ENCODE results near the gene TRPT1.

TRPT1 gene

DNA sequence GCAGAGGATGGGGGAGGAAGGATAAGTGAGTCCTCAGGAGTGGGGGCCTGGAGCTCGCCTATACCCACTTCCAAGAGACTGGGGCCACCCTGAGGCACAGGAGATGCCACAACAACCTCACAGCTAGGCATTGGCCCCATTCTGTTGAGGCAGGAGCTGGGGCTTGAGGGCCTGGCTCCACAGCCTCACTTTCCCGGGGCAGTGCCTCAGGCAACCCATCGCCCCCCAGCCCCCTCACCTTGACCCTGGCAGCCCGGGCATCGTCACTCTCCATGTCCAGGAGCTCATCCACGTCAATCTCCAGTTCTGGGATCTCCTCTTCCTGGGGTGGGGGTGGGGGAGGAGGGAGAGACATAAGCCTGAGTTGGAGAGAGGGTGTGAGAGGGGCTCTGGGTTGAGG, 19.0 kb upstream of the TRPT1 start:
- ChIA-PET CTCF (interaction anchor here (1.3 to 10.8 kb wide), 5 partner anchors 9 to 110 kb away, joined by 3 to 224 read pairs (median 103); partner anchors contain the start of genes CATSPERZ, ESRRA and FERMT3), POLR2A (interaction anchor here (0.6 to 7.1 kb wide), 10 partner anchors 12 to 64 kb away, joined by 3 to 61 read pairs (median 4); partner anchors contain the start of genes DNAJC4, NUDT22 and TRPT1)
- peak overlapping the region; percentile 88 for H3K4me3 ChIP-seq (ENCODE audit: low read depth, low read length)
- TF ChIP-seq, protein P1, sequence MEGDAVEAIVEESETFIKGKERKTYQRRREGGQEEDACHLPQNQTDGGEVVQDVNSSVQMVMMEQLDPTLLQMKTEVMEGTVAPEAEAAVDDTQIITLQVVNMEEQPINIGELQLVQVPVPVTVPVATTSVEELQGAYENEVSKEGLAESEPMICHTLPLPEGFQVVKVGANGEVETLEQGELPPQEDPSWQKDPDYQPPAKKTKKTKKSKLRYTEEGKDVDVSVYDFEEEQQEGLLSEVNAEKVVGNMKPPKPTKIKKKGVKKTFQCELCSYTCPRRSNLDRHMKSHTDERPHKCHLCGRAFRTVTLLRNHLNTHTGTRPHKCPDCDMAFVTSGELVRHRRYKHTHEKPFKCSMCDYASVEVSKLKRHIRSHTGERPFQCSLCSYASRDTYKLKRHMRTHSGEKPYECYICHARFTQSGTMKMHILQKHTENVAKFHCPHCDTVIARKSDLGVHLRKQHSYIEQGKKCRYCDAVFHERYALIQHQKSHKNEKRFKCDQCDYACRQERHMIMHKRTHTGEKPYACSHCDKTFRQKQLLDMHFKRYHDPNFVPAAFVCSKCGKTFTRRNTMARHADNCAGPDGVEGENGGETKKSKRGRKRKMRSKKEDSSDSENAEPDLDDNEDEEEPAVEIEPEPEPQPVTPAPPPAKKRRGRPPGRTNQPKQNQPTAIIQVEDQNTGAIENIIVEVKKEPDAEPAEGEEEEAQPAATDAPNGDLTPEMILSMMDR (IDR thresholded peaks at IDR 0.05; ENCODE audit: insufficient read depth, low read length, missing control alignments): no peak
- no peak for DNase-seq (ENCODE audit: low read depth, low spot score)

DNA sequence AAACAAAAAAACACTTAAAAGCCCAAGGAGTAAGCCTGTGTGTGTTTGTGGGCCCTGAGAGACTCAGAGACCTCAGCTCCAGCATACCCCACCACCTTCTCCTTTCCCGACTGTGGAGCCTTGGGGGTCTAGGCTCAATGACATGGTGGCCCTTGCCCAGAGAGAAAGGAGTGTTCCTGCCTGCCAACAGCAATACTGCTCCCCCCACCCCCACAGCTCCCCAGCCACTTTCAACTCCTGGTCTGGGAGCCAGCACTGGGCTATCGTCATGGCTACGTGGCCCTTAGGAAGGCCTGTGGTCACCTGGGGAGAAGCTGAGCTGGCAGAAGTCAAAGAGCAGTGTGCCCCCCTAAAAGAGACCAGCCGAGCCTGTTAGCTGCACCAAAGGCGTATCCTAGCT, 18.1 kb upstream of the TRPT1 start:
- POLR2A ChIA-PET: interaction anchor here (0.6 to 7.1 kb wide), 3 partner anchors 26 to 88 kb away, joined by 5 to 61 read pairs (median 5); no protein-coding TSS in a partner anchor
- no peak for DNase-seq (ENCODE audit: low read depth, low spot score)
- TF ChIP-seq, protein P1 (IDR thresholded peaks at IDR 0.05; ENCODE audit: insufficient read depth, low read length, missing control alignments): no peak
- CTCF ChIA-PET: interaction anchor here (1.2 to 10.8 kb wide), 4 partner anchors 7 to 59 kb away, joined by 3 to 139 read pairs (median 60); partner anchors contain the start of genes CATSPERZ, ESRRA, FERMT3 and PLCB3
- H3K4me3 ChIP-seq (ENCODE audit: low read depth, low read length): peak overlapping the region; percentile 3; the same call in 1 of the 2 replicates

DNA sequence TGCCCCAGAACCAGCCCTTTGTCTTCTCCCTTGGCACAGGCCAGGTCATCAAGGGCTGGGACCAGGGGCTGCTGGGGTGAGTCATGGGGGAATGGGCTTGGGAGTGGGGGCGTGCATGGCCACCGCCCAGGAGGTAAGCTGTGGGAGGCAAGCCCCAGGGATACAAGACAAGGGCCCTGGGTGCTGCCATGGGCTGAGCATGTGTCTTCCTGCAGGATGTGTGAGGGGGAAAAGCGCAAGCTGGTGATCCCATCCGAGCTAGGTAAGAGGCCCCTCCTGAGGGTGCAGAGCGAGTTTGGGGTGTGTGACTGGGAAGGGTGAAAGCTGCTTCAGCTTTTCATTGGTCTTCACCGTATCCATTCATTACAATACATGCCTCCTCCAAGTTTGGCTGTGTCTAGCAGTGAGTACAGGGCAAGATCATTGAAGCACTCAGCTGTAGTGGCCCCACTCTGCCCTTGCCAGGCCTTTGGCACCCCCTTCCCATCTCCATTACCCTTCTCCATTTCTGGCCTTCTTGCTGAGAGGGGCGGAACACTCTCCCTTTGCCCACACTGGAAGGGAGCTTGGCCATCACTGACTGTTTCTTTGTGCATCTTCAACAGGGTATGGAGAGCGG, 17.4 kb upstream of the TRPT1 start:
- CTCF ChIA-PET: interaction anchor here (0.5 to 10.8 kb wide), 7 partner anchors 8 to 99 kb away, joined by 3 to 139 read pairs (median 3); partner anchors contain the start of genes CATSPERZ, ESRRA, FERMT3 and NUDT22
- DNase-seq (ENCODE audit: low read depth, low spot score): no peak
- peak overlapping the region; percentile 25 for H3K4me3 ChIP-seq (ENCODE audit: low read depth, low read length)
- TF ChIP-seq, protein P1 (IDR thresholded peaks at IDR 0.05; ENCODE audit: insufficient read depth, low read length, missing control alignments): no peak
- POLR2A ChIA-PET: interaction anchor here (0.6 to 7.1 kb wide), 4 partner anchors 17 to 112 kb away, joined by 3 to 61 read pairs (median 5); partner anchors contain the start of genes NUDT22 and TRPT1

DNA sequence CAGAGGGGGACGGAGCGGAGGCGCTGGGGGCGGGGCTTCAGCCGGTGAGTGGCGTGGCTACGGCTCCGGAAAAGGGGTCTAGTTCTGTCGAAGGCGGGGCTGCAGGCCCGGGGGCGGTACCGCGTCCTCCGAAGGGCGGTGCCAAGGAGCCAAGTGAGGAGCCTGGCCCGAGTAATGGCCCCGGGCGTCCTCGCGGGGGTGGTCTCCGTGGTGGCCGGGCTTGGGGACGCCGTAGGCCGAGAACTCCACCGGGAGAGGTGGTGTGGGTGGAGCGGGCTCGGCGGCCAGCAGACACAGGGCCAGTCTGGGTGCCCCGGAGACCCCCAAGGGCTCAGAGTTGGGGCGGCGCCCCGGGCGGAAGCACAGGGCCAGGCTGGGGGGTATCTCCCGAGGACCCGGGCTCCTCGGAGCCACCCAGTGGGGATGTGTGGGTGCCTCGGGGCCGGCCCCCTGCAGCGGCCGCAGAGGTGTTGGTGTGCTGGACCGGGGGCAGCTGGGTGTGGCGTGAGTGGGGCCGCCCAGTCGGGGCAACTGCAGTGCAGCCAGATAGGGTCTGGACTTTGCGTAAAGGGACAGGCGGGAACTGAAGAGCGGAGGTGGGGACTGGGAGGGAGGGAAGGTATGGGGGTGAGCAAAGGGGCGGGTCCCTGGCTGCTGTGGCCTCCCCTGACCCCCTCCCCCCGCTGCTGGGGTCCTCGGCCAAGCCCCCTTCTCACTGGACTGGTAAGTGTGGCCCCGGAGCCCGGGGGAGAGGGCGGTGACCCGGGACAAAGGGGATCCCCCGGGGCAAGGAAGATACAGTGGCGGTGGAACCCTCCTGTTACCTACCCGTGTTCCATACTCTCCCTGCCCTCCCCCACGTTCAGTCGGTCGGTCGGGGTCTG, 15.7 kb upstream of the TRPT1 start:
- TF ChIP-seq, protein P1 (IDR thresholded peaks at IDR 0.05; ENCODE audit: insufficient read depth, low read length, missing control alignments): no peak
- POLR2A ChIA-PET: interaction anchor here (0.6 to 7.1 kb wide), 11 partner anchors 8 to 76 kb away, joined by 3 to 61 read pairs (median 4); partner anchors contain the start of genes NUDT22, PRDX5, TRMT112 and TRPT1
- DNase-seq (ENCODE audit: low read depth, low spot score): no peak
- H3K4me3 ChIP-seq (ENCODE audit: low read depth, low read length): peak overlapping the region; percentile 88
- CTCF ChIA-PET: interaction anchor here (0.8 to 10.8 kb wide), 9 partner anchors 8 to 63 kb away, joined by 3 to 139 read pairs (median 4); partner anchors contain the start of genes CATSPERZ, ESRRA, FERMT3 and PLCB3

DNA sequence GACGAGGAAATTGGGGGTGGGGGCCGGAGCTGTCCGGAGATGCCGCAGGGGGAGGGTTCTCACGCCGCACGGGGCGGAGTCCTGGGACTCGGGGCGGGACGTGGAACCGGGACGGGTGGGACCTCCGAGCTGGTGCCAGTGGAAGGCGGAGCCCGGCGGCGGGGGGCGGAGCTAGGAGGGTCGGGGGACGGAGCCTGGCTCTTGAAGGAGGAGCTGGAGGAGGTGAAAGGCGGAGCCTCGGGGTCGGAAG, 15.2 kb upstream of the TRPT1 start:
- peak overlapping the region; percentile 88 for H3K4me3 ChIP-seq (ENCODE audit: low read depth, low read length)
- CTCF ChIA-PET: interaction anchor here (0.8 to 2.1 kb wide), 6 partner anchors 8 to 63 kb away, joined by 3 to 7 read pairs (median 3); partner anchors contain the start of gene PLCB3
- TF ChIP-seq, protein P1 (IDR thresholded peaks at IDR 0.05; ENCODE audit: insufficient read depth, low read length, missing control alignments): no peak
- POLR2A ChIA-PET: interaction anchor here (0.6 to 1.6 kb wide), 10 partner anchors 9 to 76 kb away, joined by 3 to 20 read pairs (median 4); partner anchors contain the start of genes NUDT22, PRDX5, TRMT112 and TRPT1
- DNase-seq (ENCODE audit: low read depth, low spot score): peak; percentile 93
